DMS53 (cell line): ENCODE data around the gene TRIP12.
A peak's percentile ranks its signal among the peaks of the same experiment; 100 is the strongest.
"Not testable (repeated sequence)": the region's sequence is repeated elsewhere in the genome, so short reads cannot be mapped to it uniquely, and the experiment has no call there.

ENCODE experiments used
- DNase-seq: peaks from one replicate; lab custom pipeline; 2025; lab: John Stamatoyannopoulos, UW

Gene TRIP12

GRCh38 chr2:229920011-229920641 lies 1.7 kb downstream of the TRIP12 start:
- DNase-seq, result no peak

DNA sequence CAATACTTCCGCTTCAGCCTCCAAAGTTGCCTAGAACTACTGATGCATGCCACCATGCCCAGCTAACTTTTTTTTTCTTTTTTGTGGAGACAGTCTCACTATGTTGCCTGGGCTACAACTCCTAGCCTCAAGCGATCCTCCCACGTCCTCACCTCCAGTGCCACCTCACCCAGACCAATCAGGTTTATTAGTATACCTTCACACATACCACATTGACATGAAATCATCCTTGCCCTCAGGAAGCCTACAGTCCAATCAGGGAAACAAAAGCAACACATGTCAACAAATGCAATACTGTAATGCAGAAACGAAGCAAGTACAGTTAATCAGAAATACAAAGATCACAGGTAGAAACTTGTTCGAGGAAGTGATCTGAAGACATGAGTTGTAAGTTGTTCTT lies 4.0 kb downstream of the TRIP12 start:
- no peak for DNase-seq

DNA sequence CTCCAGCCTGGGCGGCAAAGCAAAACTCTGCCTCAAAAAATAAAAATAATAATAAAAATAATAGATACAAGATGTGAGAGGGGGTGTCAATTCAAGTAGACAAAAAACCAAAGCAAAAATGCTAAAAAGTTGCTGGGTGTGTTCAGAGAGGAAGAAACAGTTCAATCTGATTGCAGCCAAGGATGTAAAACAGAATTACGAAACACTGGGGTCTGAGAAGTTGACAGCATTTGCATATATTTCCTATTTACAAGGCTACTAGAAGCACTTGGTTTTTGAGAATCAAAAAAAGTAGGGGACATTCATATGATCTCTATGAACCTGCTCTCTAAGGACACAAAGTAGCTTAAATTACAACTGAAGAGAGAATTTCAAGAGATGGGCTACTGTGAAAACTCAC lies 7.6 kb downstream of the TRIP12 start:
- DNase-seq, result no peak

DNA sequence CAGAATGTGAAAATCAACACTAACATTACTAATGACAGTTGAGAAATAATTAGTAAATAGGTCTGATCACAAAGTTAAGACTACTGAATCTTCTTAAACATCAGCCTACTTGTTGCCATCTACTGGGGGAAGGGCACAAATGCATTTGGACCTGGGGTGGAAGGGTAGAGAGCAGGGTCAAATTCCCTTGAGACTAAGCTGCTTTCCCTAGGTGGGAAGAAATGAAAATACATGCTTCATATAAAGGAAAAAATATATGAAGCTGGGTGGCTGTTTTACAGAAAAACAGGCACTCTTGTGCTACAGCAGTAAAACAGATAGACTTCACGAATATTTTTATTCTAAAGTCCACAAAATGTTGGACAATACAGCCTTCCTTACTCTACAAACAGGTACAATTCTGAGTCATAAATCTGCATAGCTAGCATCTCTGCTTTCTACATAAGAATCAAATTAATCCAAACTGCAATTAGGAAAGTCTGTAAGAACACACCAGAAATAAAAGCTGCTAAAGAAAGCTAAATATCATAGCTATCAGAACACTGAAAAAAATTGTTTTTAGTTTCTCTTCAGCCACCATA lies 10.9 kb downstream of the TRIP12 start:
- peak; percentile 23 for DNase-seq

GRCh38 chr2:229910147-229910831 lies 11.5 kb downstream of the TRIP12 start:
- no peak for DNase-seq

GRCh38 chr2:229909090-229909489 lies 12.7 kb downstream of the TRIP12 start:
- no peak for DNase-seq

GRCh38 chr2:229905601-229906000 lies 16.2 kb downstream of the TRIP12 start:
- DNase-seq, result no peak

GRCh38 chr2:229903037-229903436 lies 18.8 kb downstream of the TRIP12 start:
- DNase-seq, result no peak

- peak; percentile 7 for DNase-seq
These were observed 20.0 kb downstream of the TRIP12 start for GRCh38 chr2:229901819-229902218.

- not testable (repeated sequence) for DNase-seq
These were observed 21.3 kb downstream of the TRIP12 start for GRCh38 chr2:229900514-229900913.

- no peak for DNase-seq
These were observed 21.8 kb downstream of the TRIP12 start for GRCh38 chr2:229900012-229900411.

- DNase-seq, result no peak
These were observed 22.2 kb downstream of the TRIP12 start for GRCh38 chr2:229899604-229900003.

DNA sequence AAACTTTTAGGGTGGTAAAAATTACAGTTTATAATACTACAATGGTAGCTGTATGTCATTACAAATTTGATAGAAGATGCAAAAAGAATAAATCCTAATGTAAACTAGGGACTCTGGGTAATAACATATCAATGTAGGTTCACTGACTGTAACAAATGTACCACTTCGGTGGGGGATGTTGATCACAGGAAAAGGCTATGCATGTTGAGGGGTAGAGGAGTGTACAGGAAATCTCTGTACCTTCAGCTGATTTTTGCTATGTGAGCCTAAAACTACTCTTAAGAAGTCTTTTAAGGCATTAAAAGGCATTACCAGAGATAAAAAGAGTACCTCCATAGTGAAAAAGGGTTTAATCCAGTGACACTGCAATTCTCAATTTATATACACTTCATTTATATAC lies 25.0 kb downstream of the TRIP12 start:
- DNase-seq, result no peak

DNA sequence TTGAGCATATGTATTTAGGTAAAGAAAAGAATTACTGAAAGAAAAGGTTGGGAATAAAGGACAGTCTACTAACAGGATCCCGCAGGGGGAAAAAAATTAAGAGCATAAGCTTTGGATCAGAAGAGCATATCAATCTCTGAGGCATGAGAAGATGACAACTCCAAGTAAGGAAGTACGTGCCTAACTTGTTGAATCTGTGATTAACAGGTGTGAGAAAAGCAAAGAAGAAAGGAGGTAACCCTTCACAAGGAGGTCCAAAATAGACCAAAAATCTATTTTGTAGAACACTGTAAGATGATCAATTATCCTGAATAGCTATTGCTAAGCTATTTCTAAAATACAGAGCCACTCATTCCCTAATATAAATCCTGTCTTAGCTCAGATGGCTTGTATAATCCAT lies 32.8 kb downstream of the TRIP12 start:
- no peak for DNase-seq

- no peak for DNase-seq
These were observed 33.8 kb downstream of the TRIP12 start for GRCh38 chr2:229888031-229888430.

GRCh38 chr2:229887441-229887840 lies 34.4 kb downstream of the TRIP12 start:
- DNase-seq, result no peak

DNA sequence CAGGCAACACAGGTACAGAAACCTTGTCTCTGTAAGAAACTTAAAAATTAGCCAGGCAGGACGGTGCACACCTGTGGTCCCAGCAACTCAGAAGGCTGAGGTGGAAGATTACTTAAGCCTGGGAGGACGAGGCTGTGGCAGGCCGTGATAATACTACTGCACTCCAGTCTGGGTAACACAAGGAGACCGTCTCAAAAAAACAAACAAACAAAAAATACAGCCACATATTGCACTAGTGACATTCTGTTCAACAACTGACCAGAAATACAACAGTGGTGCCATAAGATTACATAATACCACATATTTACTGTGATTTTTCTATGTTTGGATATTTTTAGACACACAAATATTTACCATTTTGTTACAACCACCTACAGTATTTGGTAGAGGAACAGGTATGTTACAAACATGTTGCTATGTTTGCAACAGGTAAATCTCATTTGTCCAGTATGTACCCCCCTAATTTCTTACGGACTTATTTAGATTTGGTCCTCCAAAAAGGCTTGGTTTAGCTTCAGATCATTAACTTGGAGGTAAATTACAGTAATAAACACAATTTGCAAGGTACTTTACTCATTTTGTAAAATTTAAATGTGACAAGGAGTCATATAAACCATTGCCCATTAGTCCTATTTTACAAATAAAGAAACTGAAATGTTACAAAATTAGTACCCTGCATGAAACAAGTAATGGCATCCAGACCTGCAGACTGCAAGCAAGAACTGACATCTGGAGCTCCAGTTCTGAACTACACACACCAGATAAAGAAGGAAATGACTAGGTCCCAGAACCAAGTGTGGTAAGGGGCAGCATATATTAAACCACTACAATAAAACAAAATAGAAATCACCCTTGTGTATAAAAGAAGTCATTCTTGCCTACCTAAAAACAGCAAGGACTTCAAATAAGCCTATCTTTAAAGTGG lies 36.8 kb downstream of the TRIP12 start:
- DNase-seq, result no peak

DNA sequence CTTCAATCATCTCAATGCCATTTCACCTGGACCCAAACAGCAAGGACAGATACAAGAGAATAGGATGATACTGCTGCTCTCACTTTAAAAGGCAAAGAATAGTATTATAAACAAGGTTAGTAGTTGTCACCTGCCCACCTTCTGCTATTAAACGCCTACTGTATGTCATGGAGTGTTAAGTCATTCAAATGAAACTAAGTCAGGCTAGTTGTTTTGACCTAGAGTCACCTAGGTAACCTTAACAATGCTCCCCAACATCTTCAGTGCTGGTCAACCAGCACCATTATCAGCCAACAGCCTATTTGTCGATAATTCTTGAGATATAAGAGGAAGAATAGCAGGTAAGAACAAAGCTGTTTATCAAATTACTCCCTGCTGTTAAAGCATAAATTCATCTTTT lies 39.2 kb downstream of the TRIP12 start:
- peak; percentile 22 for DNase-seq

GRCh38 chr2:229880892-229881586 lies 40.8 kb downstream of the TRIP12 start:
- DNase-seq, result no peak

- DNase-seq, result no peak
These were observed 42.4 kb downstream of the TRIP12 start for GRCh38 chr2:229879191-229879950.

- no peak for DNase-seq
These were observed 46.3 kb downstream of the TRIP12 start for GRCh38 chr2:229875549-229875948.
